GM19395 (cell line): ENCODE results near the gene RAP1GDS1.
"Not testable (repeated sequence)": the region's sequence is repeated elsewhere in the genome, so short reads cannot be mapped to it uniquely, and the experiment has no call there.

Experiments
- ATAC-seq: cut with Tn5 transposase; IDR thresholded peaks from one replicate; pipeline ENCODE4 v1.9.1; 2021; ENCODE audit warnings: mild to moderate bottlenecking, moderate library complexity; ENCODE audit not compliant: unreplicated experiment

The RAP1GDS1 gene

GRCh38 chr4:98343626-98344025 lies 82.4 kb downstream of the RAP1GDS1 start:
- ATAC-seq: no peak

GRCh38 chr4:98345838-98346237 lies 84.7 kb downstream of the RAP1GDS1 start:
- ATAC-seq: no peak

GRCh38 chr4:98352396-98352795 lies 91.2 kb downstream of the RAP1GDS1 start:
- ATAC-seq: peak; percentile 69

GRCh38 chr4:98352940-98353339 lies 91.8 kb downstream of the RAP1GDS1 start:
- ATAC-seq: peak; percentile 94

- ATAC-seq: no peak
These were observed 97.6 kb downstream of the RAP1GDS1 start for GRCh38 chr4:98358630-98359248.

GRCh38 chr4:98359646-98360045 lies 98.5 kb downstream of the RAP1GDS1 start:
- ATAC-seq: no peak

GRCh38 chr4:98363431-98363830 lies 102.2 kb downstream of the RAP1GDS1 start:
- no peak for ATAC-seq

- ATAC-seq: not testable (repeated sequence)
These were observed 105.1 kb downstream of the RAP1GDS1 start for GRCh38 chr4:98366275-98366674.

GRCh38 chr4:98368000-98368399 lies 106.8 kb downstream of the RAP1GDS1 start:
- not testable (repeated sequence) for ATAC-seq

- no peak for ATAC-seq
These were observed 108.1 kb downstream of the RAP1GDS1 start for GRCh38 chr4:98369322-98369721.

- no peak for ATAC-seq
These were observed 113.5 kb downstream of the RAP1GDS1 start for GRCh38 chr4:98374643-98375042.

- ATAC-seq: no peak
These were observed 116.4 kb downstream of the RAP1GDS1 start for GRCh38 chr4:98377559-98377958.

GRCh38 chr4:98381306-98381705 lies 120.1 kb downstream of the RAP1GDS1 start:
- no peak for ATAC-seq

- peak; percentile 79 for ATAC-seq
These were observed 122.4 kb downstream of the RAP1GDS1 start for GRCh38 chr4:98383431-98384106.

- no peak for ATAC-seq
These were observed 124.6 kb downstream of the RAP1GDS1 start for GRCh38 chr4:98385831-98386230.

- no peak for ATAC-seq
These were observed 126.3 kb downstream of the RAP1GDS1 start for GRCh38 chr4:98387345-98388026.

GRCh38 chr4:98394134-98394533 lies 132.9 kb downstream of the RAP1GDS1 start:
- no peak for ATAC-seq

GRCh38 chr4:98399915-98400314 lies 138.7 kb downstream of the RAP1GDS1 start:
- ATAC-seq: no peak

- peak; percentile 67 for ATAC-seq
These were observed 145.6 kb downstream of the RAP1GDS1 start for GRCh38 chr4:98406819-98407218.

GRCh38 chr4:98411731-98412130 lies 150.5 kb downstream of the RAP1GDS1 start:
- no peak for ATAC-seq

- ATAC-seq: no peak
These were observed 155.7 kb downstream of the RAP1GDS1 start for GRCh38 chr4:98416844-98417243.

GRCh38 chr4:98420151-98420550 lies 159.0 kb downstream of the RAP1GDS1 start:
- ATAC-seq: not testable (repeated sequence)
